OCI-LY3 (cell line): ENCODE results near the gene FLNB.

ENCODE experiments used
- H2AFZ ChIP-seq: fragments of 200-600, 300-600 bp; shearing (Covaris generic); 2 replicates; pipeline ENCODE4 v1.6.0; 2014; ENCODE audit warnings: antibody characterized with exemption, low read depth, low read length
- H3K27ac ChIP-seq: fragments of 200-600, 300-600 bp; sonication (generic); 2 replicates; pipeline ENCODE4 v1.5.1; 2014; ENCODE audit warnings: mild to moderate bottlenecking, low read length, moderate library complexity, mixed read lengths
- H3K27me3 ChIP-seq: fragments of 200-600, 300-600 bp; sonication (generic); 2 replicates; pipeline ENCODE4 v1.6.1; 2014; ENCODE audit warnings: low read depth, low read length, mixed read lengths
- H3K36me3 ChIP-seq: fragments of 200-600, 300-600 bp; sonication (generic); replicated peaks from 2 replicates; pipeline ENCODE3; 2014; ENCODE audit warnings: low read depth, low read length, mixed read lengths
- H3K4me1 ChIP-seq: fragments of 300-600, 200-600 bp; sonication (generic); 2 replicates; pipeline ENCODE4 v1.6.1; 2014; ENCODE audit warnings: low read length, mixed read lengths
- H3K4me2 ChIP-seq: fragments of 200-600, 300-600 bp; sonication (generic); 2 replicates; pipeline ENCODE4 v1.6.1; 2014; ENCODE audit warnings: low read length, mixed read lengths
- H3K4me3 ChIP-seq: fragments of 300-600, 200-600 bp; sonication (generic); 2 replicates; pipeline ENCODE4 v1.5.1; 2014; ENCODE audit warnings: antibody characterized with exemption, mild to moderate bottlenecking, low read length, moderate library complexity
- H3K79me2 ChIP-seq: fragments of 300-600, 200-600 bp; shearing (Covaris generic); 2 replicates; pipeline ENCODE4 v1.6.1; 2014; ENCODE audit warnings: mild to moderate bottlenecking, low read length, mixed read lengths
- H3K9ac ChIP-seq: fragments of 300-600, 200-600 bp; shearing (Covaris generic); 2 replicates; pipeline ENCODE4 v1.6.0; 2014; ENCODE audit warnings: mild to moderate bottlenecking, low read length, moderate library complexity
- H3K9me3 ChIP-seq: fragments of 200-600, 300-600 bp; shearing (Covaris generic); 2 replicates; pipeline ENCODE4 v1.6.1; 2014; ENCODE audit warnings: low read length, mixed read lengths; ENCODE audit not compliant: insufficient read depth
- H4K20me1 ChIP-seq: fragments of 200-600, 300-600 bp; sonication (generic); 2 replicates; pipeline ENCODE4 v1.6.1; 2016; ENCODE audit warnings: low read length, mixed read lengths; ENCODE audit not compliant: insufficient read depth
- EZH2phosphoT487 ChIP-seq: fragments of 200-600 bp; shearing (Covaris generic); IDR thresholded peaks from 2 replicates; pipeline ENCODE4 v1.6.1; 2018; ENCODE audit warnings: antibody characterized with exemption, mixed run types, low read depth
- TF ChIP-seq, protein P1 (sequence below): fragments of 200-600, 300-600 bp; sonication (generic); IDR thresholded peaks from 2 replicates; pipeline ENCODE4 v1.5.1; 2014; ENCODE audit warnings: antibody characterized with exemption, low read length, low read depth

FLNB gene

DNA sequence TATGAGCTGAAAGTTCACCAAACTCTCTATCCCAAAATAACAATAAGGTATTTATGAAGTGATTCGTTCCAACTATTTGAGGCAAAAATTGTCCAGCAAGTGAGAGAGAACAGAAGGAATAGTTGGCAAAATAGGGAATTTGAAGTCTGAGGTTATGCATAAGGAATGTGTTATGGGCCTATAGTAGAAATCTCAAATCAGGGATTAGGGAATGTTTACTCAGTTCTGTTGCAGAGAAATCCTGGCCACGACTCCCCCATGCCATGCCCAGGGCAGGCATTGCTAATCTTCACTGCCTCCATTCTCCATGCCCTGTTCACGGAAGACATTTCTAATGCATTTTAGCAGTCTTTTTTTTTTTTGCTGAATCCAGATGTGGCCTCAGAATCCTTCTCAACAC lies 58.6 kb downstream of the FLNB start:
- Histone ChIP-seq H3K36me3 (no peaks in the 10 kb centered on the region), H3K4me2 (no peak overlapping the region), H3K27ac (no peak overlapping the region), H4K20me1 (no peaks in the 10 kb centered on the region), H2AFZ (no peak overlapping the region), H3K79me2 (no peaks in the 10 kb centered on the region), H3K4me1 (no peaks in the 10 kb centered on the region), H3K9ac (no peak overlapping the region), H3K27me3 (no peaks in the 10 kb centered on the region), H3K4me3 (no peak overlapping the region), H3K9me3 (no peaks in the 10 kb centered on the region)
- TF ChIP-seq, protein P1, sequence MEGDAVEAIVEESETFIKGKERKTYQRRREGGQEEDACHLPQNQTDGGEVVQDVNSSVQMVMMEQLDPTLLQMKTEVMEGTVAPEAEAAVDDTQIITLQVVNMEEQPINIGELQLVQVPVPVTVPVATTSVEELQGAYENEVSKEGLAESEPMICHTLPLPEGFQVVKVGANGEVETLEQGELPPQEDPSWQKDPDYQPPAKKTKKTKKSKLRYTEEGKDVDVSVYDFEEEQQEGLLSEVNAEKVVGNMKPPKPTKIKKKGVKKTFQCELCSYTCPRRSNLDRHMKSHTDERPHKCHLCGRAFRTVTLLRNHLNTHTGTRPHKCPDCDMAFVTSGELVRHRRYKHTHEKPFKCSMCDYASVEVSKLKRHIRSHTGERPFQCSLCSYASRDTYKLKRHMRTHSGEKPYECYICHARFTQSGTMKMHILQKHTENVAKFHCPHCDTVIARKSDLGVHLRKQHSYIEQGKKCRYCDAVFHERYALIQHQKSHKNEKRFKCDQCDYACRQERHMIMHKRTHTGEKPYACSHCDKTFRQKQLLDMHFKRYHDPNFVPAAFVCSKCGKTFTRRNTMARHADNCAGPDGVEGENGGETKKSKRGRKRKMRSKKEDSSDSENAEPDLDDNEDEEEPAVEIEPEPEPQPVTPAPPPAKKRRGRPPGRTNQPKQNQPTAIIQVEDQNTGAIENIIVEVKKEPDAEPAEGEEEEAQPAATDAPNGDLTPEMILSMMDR, result no peak
- no peak for TF ChIP-seq EZH2phosphoT487

DNA sequence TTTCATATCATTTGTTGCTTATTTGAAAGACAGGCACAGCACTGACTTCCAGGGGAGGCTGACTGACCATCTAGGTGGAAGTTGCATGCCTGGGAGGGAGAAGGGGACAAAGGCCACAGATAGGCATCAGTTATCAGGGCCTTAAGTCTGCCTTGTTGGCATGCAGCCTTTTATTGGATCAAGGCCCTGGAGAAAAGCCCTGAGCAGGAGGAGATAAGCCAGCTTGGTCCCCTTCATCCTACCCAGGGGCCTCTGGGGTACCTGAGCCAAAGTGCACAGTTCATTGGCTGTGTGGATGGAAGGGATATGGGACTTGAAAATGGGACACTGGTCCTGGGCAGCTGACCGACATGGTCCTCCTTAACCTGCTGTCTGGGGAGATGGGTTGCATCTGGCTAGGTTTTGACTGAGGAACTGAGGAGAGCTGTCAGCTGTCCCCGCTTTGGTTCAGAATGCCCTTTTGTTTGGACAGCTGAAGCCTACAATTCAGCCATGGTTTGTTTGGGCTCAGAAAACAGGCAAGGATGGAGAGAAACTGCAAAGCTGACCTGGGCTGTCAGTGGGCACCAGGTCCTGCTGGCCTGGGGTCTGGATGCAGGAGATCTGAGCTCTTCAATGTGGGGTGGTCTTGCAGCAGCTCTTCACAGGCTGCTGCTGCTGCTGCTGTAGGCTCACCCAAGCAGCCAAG lies 60.0 kb downstream of the FLNB start:
- H3K79me2 ChIP-seq, result no peaks in the 10 kb centered on the region
- TF ChIP-seq, protein P1, result no peak
- no peak for TF ChIP-seq EZH2phosphoT487

DNA sequence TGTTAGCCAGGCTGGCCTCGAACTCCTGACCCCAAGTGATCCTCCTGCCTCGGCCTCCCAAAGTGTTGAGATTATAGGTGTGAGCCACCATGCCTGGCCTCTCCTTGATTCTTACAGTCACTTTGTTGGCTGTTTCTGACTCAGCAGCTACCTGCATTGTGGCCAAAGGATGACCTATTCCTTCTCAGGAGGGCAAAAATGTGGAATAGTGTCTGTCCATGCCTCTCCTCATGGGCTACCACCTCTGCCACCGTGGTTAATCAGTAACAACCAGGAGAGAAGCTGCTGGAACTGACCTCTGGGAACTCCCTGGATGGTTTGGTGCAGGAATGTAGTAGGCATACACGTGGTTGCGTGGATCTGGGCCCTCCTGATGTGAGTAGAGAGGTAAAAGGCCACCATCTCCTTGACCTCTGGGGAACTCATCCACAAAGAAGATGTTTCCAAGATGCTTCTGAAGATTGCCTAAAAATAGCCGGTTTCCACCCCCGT lies 63.3 kb downstream of the FLNB start:
- H3K27ac ChIP-seq, result no peak overlapping the region

More for the DNA sequence above, 60.0 kb downstream of the FLNB start:
- no peaks in the 10 kb centered on the region for H3K36me3 ChIP-seq
- no peak overlapping the region for H3K4me3 ChIP-seq
- no peak overlapping the region for H3K9ac ChIP-seq
- H4K20me1 ChIP-seq, result no peaks in the 10 kb centered on the region
- no peaks in the 10 kb centered on the region for H3K9me3 ChIP-seq
- H3K4me1 ChIP-seq, result no peaks in the 10 kb centered on the region
- no peak overlapping the region for H3K4me2 ChIP-seq
- H3K27me3 ChIP-seq, result no peaks in the 10 kb centered on the region
- H2AFZ ChIP-seq, result no peak overlapping the region
- no peak overlapping the region for H3K27ac ChIP-seq

DNA sequence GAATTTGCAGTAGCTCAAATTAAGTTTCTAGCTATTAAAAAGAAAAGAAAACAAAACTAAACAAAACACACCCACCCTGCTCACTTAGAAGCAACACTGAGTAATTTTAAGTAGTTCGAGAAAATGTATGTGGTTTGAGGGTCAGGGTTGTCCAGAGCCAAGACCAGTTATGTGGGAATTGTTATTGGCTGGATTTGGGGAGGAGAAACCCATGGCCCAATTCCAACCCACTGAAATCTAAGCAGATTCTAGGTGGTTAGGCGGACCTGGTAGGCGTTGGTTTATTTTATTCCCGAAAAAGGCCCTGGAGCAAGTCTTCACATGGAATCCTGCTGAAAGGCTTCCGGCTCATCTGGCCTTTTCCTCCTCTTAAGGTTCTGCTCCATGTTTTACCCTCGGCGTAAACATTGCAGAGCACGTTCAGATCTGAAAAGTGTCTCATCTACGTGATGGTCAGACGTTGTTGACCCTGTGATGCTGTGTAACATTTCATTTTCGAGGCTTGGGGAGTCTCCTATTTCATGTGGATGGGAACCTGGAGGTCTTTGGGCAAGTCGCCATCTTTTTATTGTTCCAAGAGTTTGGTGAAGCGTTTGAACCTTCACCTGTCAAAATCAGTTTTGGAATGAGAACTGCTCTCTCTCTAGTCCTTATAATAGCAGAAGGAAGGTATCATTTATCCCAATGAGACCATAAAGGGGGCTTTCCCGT lies 64.0 kb downstream of the FLNB start:
- TF ChIP-seq, protein P1, result no peak
- TF ChIP-seq EZH2phosphoT487, result no peak
- H3K4me2 ChIP-seq, result no peak overlapping the region
- H3K79me2 ChIP-seq, result no peaks in the 10 kb centered on the region
- H3K4me3 ChIP-seq, result no peak overlapping the region
- no peaks in the 10 kb centered on the region for H4K20me1 ChIP-seq
- H3K27ac ChIP-seq, result no peak overlapping the region
- no peaks in the 10 kb centered on the region for H3K27me3 ChIP-seq
- H3K9me3 ChIP-seq, result no peaks in the 10 kb centered on the region
- no peaks in the 10 kb centered on the region for H3K36me3 ChIP-seq
- H3K9ac ChIP-seq, result no peak overlapping the region
- peaks cover 18% of the 10 kb centered on the region for H3K4me1 ChIP-seq
- no peak overlapping the region for H2AFZ ChIP-seq

More for the DNA sequence above, 63.3 kb downstream of the FLNB start:
- Histone ChIP-seq H3K79me2 (no peaks in the 10 kb centered on the region), H3K4me2 (no peak overlapping the region), H3K4me3 (no peak overlapping the region), H4K20me1 (no peaks in the 10 kb centered on the region), H2AFZ (no peak overlapping the region), H3K27me3 (no peaks in the 10 kb centered on the region), H3K36me3 (no peaks in the 10 kb centered on the region), H3K4me1 (peaks cover 18% of the 10 kb centered on the region), H3K9ac (no peak overlapping the region), H3K9me3 (no peaks in the 10 kb centered on the region)
- TF ChIP-seq EZH2phosphoT487, result no peak
- TF ChIP-seq, protein P1, result no peak
